Heart right ventricle (tissue), 16 donors: Measurements from ENCODE around the gene CABP7. TPM values are rescaled to one million over a fixed set of nuclear protein-coding genes. Genes with fewer than 3 reads are reported as not detected.

ENCODE experiments used
- ATAC-seq, 8 donors: fragments of 200-7000 bp; cut with Tn5 transposase; one replicate each; pipeline ENCODE4 v1.9.1; 2020; ENCODE audit warnings: mild to moderate bottlenecking in 8 of 8, moderate library complexity in 8 of 8, moderate number of reproducible peaks in 1 of 8
- DNase-seq, 2 donors: peaks; one replicate each; pipeline ENCODE4 v3.0.0-alpha.2; 2020
- H3K27ac ChIP-seq, 10 donors: fragments of 200-600 bp; sonication (generic) in 2 of 10; one replicate each; pipeline versions ENCODE4 v1.5.0 to v1.8.0; 2020 to 2022; ENCODE audit warnings: mild to moderate bottlenecking in 3 of 10
- H3K27me3 ChIP-seq, 7 donors: fragments of 200-600 bp; one replicate each; pipeline ENCODE4 v1.8.0; 2021 to 2022; ENCODE audit warnings: mild to moderate bottlenecking in 2 of 7
- H3K36me3 ChIP-seq, 9 donors: fragments of 200-600 bp; sonication (generic) in 1 of 9; one replicate each; pipeline versions ENCODE4 v1.5.0 to v1.8.0; 2020 to 2022; ENCODE audit warnings: mild to moderate bottlenecking in 2 of 9
- H3K4me1 ChIP-seq, 9 donors: fragments of 200-600 bp; sonication (generic) in 1 of 9; one replicate each; pipeline versions ENCODE4 v1.5.0 to v1.8.0; 2020 to 2022; ENCODE audit warnings: mild to moderate bottlenecking in 4 of 9
- H3K4me3 ChIP-seq, 10 donors: fragments of 200-600 bp; sonication (generic) in 2 of 10; one replicate each; pipeline versions ENCODE4 v1.5.0 to v1.8.0; 2020 to 2022; ENCODE audit warnings: mild to moderate bottlenecking in 7 of 10, moderate library complexity in 2 of 10
- H3K9me3 ChIP-seq, 11 donors: fragments of 200-600 bp in 10 of 11; sonication (generic) in 2 of 11; one replicate each; pipeline versions ENCODE4 v1.5.0 to v1.8.0; 2013 to 2022; ENCODE audit warnings: mild to moderate bottlenecking in 2 of 11, control low read depth in 1 of 11, moderate library complexity in 1 of 11
- WGBS, 2 donors: extraction: QIAGEN DNeasy Blood & Tissue Kit; methylation state at CpG; one replicate each; pipeline ENCODE4 v1.1.7; 2013; ENCODE audit warnings: inconsistent platforms in 1 of 2; 5-methylcytosine and 5-hydroxymethylcytosine counted together
- intact Hi-C, 10 donors: fragments of 100-400 bp; cut with DNase I; formaldehyde crosslinking; loops; one replicate each; pipeline versions ENCODE4 v1.11.1 to v1.14.2; 2022
- polyA plus RNA-seq, 2 donors: library from polyadenylated mRNA; stranded (reverse); fragments of 200-250 nt; gene quantifications; one replicate each; pipeline ENCODE4 v1.2.3, GENCODE V29; 2013
- total RNA-seq, 10 donors: library from RNA; stranded (reverse); fragmentation: NEBNext Ultra II Directional in 3 of 10; extraction: Animal tissue kit (Norgen Biotek cat#: 25700) in 3 of 10; gene quantifications; one replicate each; pipeline versions ENCODE4 v1.2.1 to v1.2.4, GENCODE V29; 2021 to 2023
- TF ChIP-seq, protein P1 (sequence below), 9 donors: fragments of 200-600 bp; sonication (generic) in 2 of 9; IDR thresholded peaks; one replicate each; pipeline versions ENCODE4 v1.5.0 to v1.8.0; 2021 to 2022; ENCODE audit warnings: antibody characterized with exemption in 9 of 9, mild to moderate bottlenecking in 5 of 9, moderate library complexity in 1 of 9
- donor health status: Arrhythmogenic right ventricular cardiomyopathy.
- donor health status: ischemic (EF 13 %, LVEDD 7.1; RV severe dilation, severe dysfunction).
- donor health status: healthy with polysubstance abuse.
- donor health status: DM: no; HTN: yes; CAD: no.
- donor health status: DM: no; HTN: no; CAD: no.
- donor health status: ischemic (EF 25% LVEDD 6.9; RV normal size, moderate dysfunction).
- donor health status: ischemic (EF 25% LVEDD 5.7; RV mildly dilated, moderate dysfunction).
- donor health status: healthy.
- donor health status: DM: yes; HTN: yes; CAD: no.
- donor health status: Ischemic cardiomyopathy.
- donor health status: ischemic (EF 35%, LVEDD 5.7; RV mildly dilated, moderate dysfunction).
- donor health status: nonischemic (EF 11% LVEDD 7.7; RV severe dilation, severe dysfunction).
- donor health status: DM: yes; HTN: yes; CAD: no.
- donor health status: PGD.
- donor health status: ischemic (EF 29% LVEDD 5.4; RV normal size, mild dysfunction).
- donor health status: nonischemic (EF 23%, LVEDD 6.1; RV moderate dilation, normal function).

CABP7 gene
- total and polyA plus RNA-seq, 12 donors, result 0.07 to 0.15 TPM; not detected in 10

DNA sequence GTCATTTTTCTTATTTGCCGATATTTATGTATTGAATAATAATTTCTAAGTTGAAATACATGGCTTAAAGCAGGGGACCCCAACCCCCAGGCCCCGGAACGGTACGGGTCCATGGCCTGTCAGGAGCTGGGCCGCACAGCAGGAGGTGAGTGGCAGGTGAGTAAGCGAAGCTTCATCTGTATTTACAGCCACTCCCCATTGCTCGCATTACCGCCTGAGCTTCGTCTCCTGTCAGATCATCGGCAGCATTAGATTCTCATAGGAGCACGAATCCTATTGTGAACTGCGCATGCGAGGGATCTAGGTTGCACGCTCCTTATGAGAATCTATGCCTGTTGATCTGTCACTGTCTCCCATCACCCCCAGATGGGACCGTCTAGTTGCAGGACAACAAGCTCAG is 42.5 kb downstream of the CABP7 start:
- DNase-seq (no peak), ATAC-seq (no peak)
- Histone ChIP-seq H3K4me1 (peaks cover 3 to 22% (median 13%) of the 10 kb centered on the region in 9 donors), H3K27me3 (no peaks in the 10 kb centered on the region), H3K36me3 (peaks cover 0 to 6% (median 0%) of the 10 kb centered on the region in 9 donors), H3K27ac (no peak overlapping the region), H3K9me3 (no peaks in the 10 kb centered on the region), H3K4me3 (no peak overlapping the region)
- TF ChIP-seq, protein P1, sequence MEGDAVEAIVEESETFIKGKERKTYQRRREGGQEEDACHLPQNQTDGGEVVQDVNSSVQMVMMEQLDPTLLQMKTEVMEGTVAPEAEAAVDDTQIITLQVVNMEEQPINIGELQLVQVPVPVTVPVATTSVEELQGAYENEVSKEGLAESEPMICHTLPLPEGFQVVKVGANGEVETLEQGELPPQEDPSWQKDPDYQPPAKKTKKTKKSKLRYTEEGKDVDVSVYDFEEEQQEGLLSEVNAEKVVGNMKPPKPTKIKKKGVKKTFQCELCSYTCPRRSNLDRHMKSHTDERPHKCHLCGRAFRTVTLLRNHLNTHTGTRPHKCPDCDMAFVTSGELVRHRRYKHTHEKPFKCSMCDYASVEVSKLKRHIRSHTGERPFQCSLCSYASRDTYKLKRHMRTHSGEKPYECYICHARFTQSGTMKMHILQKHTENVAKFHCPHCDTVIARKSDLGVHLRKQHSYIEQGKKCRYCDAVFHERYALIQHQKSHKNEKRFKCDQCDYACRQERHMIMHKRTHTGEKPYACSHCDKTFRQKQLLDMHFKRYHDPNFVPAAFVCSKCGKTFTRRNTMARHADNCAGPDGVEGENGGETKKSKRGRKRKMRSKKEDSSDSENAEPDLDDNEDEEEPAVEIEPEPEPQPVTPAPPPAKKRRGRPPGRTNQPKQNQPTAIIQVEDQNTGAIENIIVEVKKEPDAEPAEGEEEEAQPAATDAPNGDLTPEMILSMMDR (IDR thresholded peaks at IDR 0.05), result no peak
- intact Hi-C loops, result loop anchor here in 2 of 10 donors (10.0 kb wide), 2 partner anchors 157 to 243 kb away; partner anchors contain the start of gene NF2 (in 1 of the 2)
- 81 to 91% methylated on average over 15 of the region's 15 CpGs for WGBS, 2 donors

DNA sequence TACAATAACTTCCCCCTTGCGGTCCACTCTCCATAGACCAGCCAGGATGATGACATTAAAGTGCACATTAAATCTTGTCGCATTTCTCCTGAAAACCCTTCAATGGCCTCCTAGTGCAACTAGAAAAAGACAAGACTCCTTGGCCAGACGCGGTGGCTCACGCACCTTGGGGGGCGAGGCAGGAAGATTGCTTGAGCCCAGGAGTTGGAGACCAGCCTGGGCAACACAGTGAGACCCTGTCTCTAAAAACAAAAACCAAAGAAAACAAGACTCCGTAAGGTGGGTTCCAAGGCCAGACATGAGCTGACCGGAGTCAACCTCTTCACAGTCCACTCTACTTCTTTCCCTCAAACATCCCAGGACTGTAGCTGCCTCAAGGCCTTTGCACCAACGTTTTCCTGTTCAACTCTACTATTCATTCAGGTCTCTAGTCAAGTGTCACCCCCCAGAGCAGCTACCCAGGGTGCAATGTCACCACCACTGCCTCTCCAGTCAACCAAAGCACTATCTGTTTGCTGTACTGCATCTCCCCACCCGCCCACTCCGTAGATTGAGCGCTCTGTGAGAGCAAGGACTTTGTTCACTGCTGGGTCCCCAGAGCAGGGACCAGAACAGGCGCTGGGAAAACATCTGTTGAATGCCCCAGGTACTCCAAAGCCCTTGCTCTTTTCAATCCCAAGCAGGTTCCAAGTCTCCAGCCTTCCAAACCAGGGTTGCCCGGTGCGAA is 46.3 kb downstream of the CABP7 start:
- H3K9me3 ChIP-seq, result no peaks in the 10 kb centered on the region
- WGBS, 2 donors, result 54 to 58% methylated on average over 15 of the region's 15 CpGs
- TF ChIP-seq, protein P1 (IDR thresholded peaks at IDR 0.05), result no peak
- intact Hi-C loops, result loop anchor here in 4 of 10 donors (5.0 to 10.0 kb wide), 5 partner anchors 61 to 241 kb away; partner anchors contain the start of genes ASCC2 (in 1 of the 4) and NF2 (in 1 of the 4)
- H3K4me1 ChIP-seq, result peaks cover 6 to 43% (median 31%) of the 10 kb centered on the region in 9 donors
- ATAC-seq, result peak in 4 of 8 donors; percentile 0 to 8 (median 5)
- peak overlapping the region in 9 of 10 donors; percentile 89 to 97 (median 94) for H3K27ac ChIP-seq
- no peak for DNase-seq
- H3K27me3 ChIP-seq, result no peaks in the 10 kb centered on the region
- peak overlapping the region; percentile 54 to 97 (median 86) for H3K4me3 ChIP-seq
- peaks cover 0 to 27% (median 14%) of the 10 kb centered on the region in 9 donors for H3K36me3 ChIP-seq

DNA sequence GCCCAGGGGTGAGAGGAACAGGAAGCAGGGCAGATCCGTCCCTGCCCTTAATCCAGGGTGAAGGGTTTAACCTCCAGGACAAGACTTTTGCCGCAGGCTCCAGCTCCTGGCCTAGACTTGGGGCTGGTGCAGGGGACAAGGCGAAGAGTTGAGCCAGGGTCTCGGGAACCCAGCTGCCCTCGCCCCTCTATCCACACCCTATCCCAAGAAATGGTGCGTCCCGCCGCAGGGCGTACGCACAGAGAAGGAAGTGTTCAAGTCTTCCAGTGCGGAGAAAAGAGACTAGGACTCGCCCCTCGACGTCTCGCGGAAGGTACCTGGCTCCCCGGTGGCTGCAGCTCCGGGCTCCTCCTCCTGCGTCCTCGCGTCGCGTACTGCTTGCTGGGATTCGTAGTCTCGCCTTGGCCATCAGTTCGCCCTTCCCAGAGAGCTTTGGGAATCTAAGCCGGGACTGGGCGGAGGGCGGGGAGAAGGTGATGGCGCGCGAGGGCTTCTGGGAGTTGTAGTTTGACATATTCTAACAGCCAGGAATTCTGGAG is 46.9 kb downstream of the CABP7 start, which contains the start of gene ZMAT5:
TSS of gene ZMAT5 (minus strand) at position 376 of the 539 bp plus-strand sequence. CDS start 18,463 bp downstream, outside the sequence.
- intact Hi-C loops, result loop anchor here in 4 of 10 donors (5.0 to 10.0 kb wide), 5 partner anchors 61 to 241 kb away; partner anchors contain the start of genes ASCC2 (in 1 of the 4) and NF2 (in 1 of the 4)
- TF ChIP-seq, protein P1 (IDR thresholded peaks at IDR 0.05), result no peak
- peak within 1 kb of the TSS; percentile 89 to 97 (median 94) for H3K27ac ChIP-seq
- WGBS, 2 donors, result 1% methylated on average over 32 of the region's 32 CpGs
- H3K36me3 ChIP-seq, result peaks cover 0 to 32% (median 20%) of the 10 kb centered on the region in 9 donors
- ATAC-seq (peak; percentile 96 to 99 (median 99)), DNase-seq (peak; percentile 91 to 95)
- H3K9me3 ChIP-seq, result no peaks in the 10 kb centered on the region
- no peaks in the 10 kb centered on the region for H3K27me3 ChIP-seq
- H3K4me3 ChIP-seq, result peak within 1 kb of the TSS; percentile 54 to 97 (median 86)
- H3K4me1 ChIP-seq, result peaks cover 6 to 45% (median 31%) of the 10 kb centered on the region in 9 donors
